ENCODE results near the gene CDH7.

The CDH7 gene

DNA sequence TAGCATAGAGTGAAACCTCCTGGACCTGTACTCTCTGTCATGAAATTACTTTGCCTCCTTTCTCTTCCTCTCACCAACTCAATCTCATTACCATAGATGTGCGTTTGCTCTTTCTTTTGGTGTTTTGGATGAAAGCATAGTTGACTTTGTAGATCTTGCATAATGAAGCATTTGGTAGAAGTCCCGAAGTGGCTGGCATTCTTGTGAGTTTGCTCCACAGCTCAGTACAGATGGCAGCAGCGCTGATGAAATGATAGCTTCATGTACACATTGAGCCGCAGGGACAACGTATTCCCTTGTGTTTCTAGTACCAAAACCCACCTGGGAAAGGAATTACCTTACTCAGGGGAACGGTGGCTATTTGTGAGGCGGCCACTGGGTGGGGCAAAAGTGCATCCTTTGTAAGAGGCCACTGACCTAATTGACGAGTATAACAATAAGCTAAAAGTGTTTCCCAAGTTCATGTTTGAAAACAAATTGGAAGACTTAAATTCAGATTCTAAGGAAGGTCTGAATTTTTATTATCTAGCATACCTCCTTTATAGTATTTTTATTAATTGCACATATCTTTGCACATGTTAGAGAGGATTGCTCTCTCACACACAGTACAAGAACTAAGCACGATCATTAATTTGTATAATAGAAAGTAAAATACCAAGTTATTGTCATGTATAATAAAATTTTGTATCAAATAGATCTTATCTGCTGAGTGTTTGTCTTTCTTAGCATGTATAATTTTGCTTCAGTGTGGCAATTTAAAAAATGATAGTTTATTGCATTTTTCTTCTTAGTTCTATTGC, 25.4 kb upstream of the CDH7 start:
- DNase-seq = no peak
- Histone ChIP-seq H3K4me1 (peaks cover 0 to 5% (median 0%) of the 10 kb centered on the region in 4 donors), H3K27ac (no peak overlapping the region), H3K4me3 (no peak overlapping the region), H3K27me3 (no peaks in the 10 kb centered on the region), H3K36me3 (no peaks in the 10 kb centered on the region), H3K9me3 (no peaks in the 10 kb centered on the region)
- intact Hi-C loops (cut with DNase I; ENCODE audit: low total_unique reads) = no loop called here
- TF ChIP-seq, protein P1, sequence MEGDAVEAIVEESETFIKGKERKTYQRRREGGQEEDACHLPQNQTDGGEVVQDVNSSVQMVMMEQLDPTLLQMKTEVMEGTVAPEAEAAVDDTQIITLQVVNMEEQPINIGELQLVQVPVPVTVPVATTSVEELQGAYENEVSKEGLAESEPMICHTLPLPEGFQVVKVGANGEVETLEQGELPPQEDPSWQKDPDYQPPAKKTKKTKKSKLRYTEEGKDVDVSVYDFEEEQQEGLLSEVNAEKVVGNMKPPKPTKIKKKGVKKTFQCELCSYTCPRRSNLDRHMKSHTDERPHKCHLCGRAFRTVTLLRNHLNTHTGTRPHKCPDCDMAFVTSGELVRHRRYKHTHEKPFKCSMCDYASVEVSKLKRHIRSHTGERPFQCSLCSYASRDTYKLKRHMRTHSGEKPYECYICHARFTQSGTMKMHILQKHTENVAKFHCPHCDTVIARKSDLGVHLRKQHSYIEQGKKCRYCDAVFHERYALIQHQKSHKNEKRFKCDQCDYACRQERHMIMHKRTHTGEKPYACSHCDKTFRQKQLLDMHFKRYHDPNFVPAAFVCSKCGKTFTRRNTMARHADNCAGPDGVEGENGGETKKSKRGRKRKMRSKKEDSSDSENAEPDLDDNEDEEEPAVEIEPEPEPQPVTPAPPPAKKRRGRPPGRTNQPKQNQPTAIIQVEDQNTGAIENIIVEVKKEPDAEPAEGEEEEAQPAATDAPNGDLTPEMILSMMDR (IDR thresholded peaks at IDR 0.05) = peak in 1 of 2 experiments; percentile 5

- intact Hi-C loops (cut with DNase I; ENCODE audit: low total_unique reads) = loop anchor here (10.0 kb wide), 1 partner anchor 60 kb away; no protein-coding TSS in a partner anchor
- Histone ChIP-seq H3K27me3 (no peaks in the 10 kb centered on the region), H3K27ac (no peak overlapping the region), H3K4me1 (no peaks in the 10 kb centered on the region), H3K36me3 (no peaks in the 10 kb centered on the region), H3K9me3 (no peaks in the 10 kb centered on the region), H3K4me3 (no peak overlapping the region)
- DNase-seq = no peak
- TF ChIP-seq, protein P1 (IDR thresholded peaks at IDR 0.05) = no peak
Observed at GRCh38 chr18:65735155-65735554, 15.7 kb upstream of the CDH7 start.

DNA sequence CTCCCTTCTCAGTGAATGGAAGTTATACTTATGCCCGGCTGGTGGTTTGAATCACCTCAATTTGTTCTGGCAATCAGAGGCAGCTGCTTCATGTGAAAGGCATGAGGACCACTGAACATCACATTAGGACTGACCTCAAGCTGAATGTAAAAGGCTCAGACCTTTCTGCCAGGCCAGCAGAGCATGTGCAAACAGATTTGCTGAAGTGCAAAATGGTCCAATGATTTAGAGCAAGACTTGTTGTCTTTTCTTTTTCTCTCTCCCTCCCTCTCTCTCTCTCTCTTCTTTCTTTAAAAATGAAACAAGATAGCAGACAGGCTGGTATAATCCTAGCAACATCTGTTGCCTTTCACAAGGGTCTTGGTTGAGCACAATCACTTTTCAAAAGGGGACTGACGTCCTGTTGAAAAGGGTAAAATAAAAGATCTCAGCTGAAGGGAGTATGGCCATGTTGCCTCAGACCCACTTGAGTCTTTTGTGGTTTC, 13.3 kb upstream of the CDH7 start:
- Histone ChIP-seq H3K4me1 (no peaks in the 10 kb centered on the region), H3K36me3 (no peaks in the 10 kb centered on the region), H3K27me3 (no peaks in the 10 kb centered on the region), H3K4me3 (no peak overlapping the region), H3K27ac (no peak overlapping the region), H3K9me3 (no peaks in the 10 kb centered on the region)
- DNase-seq = no peak
- intact Hi-C loops (cut with DNase I; ENCODE audit: low total_unique reads) = loop anchor here (10.0 kb wide), 1 partner anchor 63 kb away; no protein-coding TSS in a partner anchor
- TF ChIP-seq, protein P1 (IDR thresholded peaks at IDR 0.05) = no peak

GRCh38 chr18:65746936-65747335, 3.9 kb upstream of the CDH7 start:
- H3K27ac ChIP-seq = no peak overlapping the region
- H3K4me1 ChIP-seq = peaks cover 0 to 17% (median 5%) of the 10 kb centered on the region in 4 donors
- peaks cover 0 to 17% of the 10 kb centered on the region in 2 donors for H3K27me3 ChIP-seq

DNA sequence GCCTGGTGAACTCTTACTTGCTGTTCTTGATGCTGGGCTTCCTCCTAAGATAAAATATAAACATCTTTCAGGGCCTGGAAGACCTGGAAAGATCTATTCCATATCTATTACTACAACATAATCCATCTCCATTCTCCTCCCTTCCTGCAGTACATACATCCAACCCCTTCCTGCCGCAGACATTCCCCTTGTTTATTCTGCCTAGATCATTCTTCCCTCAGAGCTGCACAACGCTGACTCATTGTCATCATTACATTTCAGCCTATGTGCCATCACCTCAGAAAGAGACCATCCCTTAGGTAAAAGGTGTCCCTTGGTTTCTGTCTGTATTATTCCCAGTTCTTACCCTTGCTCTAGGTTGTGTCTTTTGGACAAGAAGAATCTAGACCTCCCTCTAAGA, 2.5 kb upstream of the CDH7 start:
- H3K4me3 ChIP-seq = no peak overlapping the region
- peaks cover 0 to 17% of the 10 kb centered on the region in 2 donors for H3K27me3 ChIP-seq
- H3K36me3 ChIP-seq = no peaks in the 10 kb centered on the region
- peaks cover 0 to 17% (median 5%) of the 10 kb centered on the region in 4 donors for H3K4me1 ChIP-seq
- intact Hi-C loops (cut with DNase I; ENCODE audit: low total_unique reads) = no loop called here
- DNase-seq = no peak
- H3K9me3 ChIP-seq = no peaks in the 10 kb centered on the region
- H3K27ac ChIP-seq = no peak overlapping the region
- TF ChIP-seq, protein P1 (IDR thresholded peaks at IDR 0.05) = no peak

More at GRCh38 chr18:65746936-65747335, 3.9 kb upstream of the CDH7 start:
- Histone ChIP-seq H3K9me3 (no peaks in the 10 kb centered on the region), H3K36me3 (no peaks in the 10 kb centered on the region), H3K4me3 (no peak overlapping the region)
- intact Hi-C loops (cut with DNase I; ENCODE audit: low total_unique reads) = no loop called here
- TF ChIP-seq, protein P1 (IDR thresholded peaks at IDR 0.05) = no peak
- DNase-seq = no peak

All from tibial artery (tissue), 4 donors.